Prostate gland (tissue), 2 donors: ENCODE measurements around the gene LRSAM1.

Source experiments
- POLR2A ChIP-seq: fragments of 450-650 bp; IDR thresholded peaks from one replicate; pipeline ENCODE4 v1.6.1; 2016; ENCODE audit warnings: antibody characterized with exemption, mild to moderate bottlenecking
- TF ChIP-seq, protein P1 (sequence below), 4 experiments: fragments of 200-600 bp in 2 of 4; fragments of 450-650 bp in 2 of 4; sonication (generic) in 2 of 4; IDR thresholded peaks; 1 replicate in 3 of 4; 2 replicates in 1 of 4; pipeline ENCODE4 v1.5.1; 2016 to 2019; ENCODE audit warnings: antibody characterized with exemption in 4 of 4, mild to moderate bottlenecking in 2 of 4, moderate library complexity in 2 of 4

DNA sequence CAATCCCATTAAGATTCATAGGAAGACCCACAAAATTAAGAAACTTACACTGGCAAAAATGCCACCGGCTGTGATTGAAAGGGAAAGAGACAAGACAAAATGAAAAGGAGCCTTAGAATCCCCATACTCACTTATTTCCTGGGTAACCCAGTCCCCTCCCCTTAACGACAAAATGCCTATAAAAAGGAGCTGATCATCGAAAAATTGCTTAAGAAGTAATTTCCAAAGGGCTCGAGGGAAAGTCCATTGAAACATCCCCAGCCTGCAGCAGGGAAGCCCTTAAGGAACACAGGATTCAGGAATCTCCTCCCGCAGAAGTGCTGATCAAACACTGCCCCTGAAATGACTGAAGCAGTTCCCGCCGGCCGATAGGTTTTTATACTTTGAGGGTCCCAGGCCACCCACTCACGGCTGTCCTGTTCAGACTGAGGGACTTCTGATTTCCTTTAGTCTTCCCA lies 27.8 kb upstream of the LRSAM1 start:
- TF ChIP-seq, protein P1, sequence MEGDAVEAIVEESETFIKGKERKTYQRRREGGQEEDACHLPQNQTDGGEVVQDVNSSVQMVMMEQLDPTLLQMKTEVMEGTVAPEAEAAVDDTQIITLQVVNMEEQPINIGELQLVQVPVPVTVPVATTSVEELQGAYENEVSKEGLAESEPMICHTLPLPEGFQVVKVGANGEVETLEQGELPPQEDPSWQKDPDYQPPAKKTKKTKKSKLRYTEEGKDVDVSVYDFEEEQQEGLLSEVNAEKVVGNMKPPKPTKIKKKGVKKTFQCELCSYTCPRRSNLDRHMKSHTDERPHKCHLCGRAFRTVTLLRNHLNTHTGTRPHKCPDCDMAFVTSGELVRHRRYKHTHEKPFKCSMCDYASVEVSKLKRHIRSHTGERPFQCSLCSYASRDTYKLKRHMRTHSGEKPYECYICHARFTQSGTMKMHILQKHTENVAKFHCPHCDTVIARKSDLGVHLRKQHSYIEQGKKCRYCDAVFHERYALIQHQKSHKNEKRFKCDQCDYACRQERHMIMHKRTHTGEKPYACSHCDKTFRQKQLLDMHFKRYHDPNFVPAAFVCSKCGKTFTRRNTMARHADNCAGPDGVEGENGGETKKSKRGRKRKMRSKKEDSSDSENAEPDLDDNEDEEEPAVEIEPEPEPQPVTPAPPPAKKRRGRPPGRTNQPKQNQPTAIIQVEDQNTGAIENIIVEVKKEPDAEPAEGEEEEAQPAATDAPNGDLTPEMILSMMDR (IDR thresholded peaks at IDR 0.05) = no peak
- no peak for TF ChIP-seq POLR2A
